Measurements from ENCODE around the gene CUX1. TPM values are rescaled to one million over a fixed set of nuclear protein-coding genes. Genes with fewer than 3 reads are reported as not detected.

Gene CUX1
- total RNA-seq, 1 donor, result 41.1 TPM

DNA sequence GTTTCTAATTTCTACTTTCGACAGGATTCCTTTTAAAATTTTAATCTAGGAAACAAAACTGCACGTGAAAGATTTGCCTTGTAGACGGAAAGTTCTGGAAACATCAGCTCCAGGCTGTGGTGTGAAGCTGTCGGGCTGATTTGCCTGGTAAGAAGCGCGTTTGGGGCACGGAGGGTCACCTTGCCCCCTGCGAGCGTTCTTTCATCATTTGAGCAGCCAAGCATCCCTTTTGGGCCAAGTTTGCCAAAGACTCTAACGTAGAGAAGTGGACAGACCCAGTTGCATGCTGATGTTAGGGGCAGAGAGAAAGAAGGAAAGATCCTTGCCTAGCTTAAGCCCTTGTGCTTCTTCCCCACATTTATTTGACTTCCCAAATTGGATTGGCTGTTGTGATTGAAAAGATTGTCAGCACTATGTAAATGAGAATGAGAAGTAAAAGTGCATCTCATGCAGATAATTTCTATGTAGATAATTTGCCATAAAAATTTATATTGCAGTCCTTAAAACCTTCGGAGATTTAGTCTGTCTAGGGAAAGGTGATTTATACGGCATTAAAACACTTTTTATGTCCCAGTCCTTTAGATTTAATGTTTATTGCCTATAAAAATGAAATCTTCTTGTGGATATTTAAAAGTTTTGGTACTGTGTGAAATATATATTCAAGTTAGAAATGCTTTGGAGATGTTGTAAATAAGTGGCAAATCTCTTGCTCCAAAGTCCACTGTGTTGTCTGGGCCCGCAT is 76.1 kb downstream of the CUX1 start:
- H3K4me1 ChIP-seq (ENCODE audit: insufficient read depth, low read length), result peaks cover 24% of the 10 kb centered on the region
- H3K9me3 ChIP-seq (ENCODE audit: low read depth, low read length), result no peaks in the 10 kb centered on the region
- no peak overlapping the region for H3K4me3 ChIP-seq (ENCODE audit: low read length)
- H3K27me3 ChIP-seq (ENCODE audit: insufficient read depth, low read length), result no peaks in the 10 kb centered on the region

DNA sequence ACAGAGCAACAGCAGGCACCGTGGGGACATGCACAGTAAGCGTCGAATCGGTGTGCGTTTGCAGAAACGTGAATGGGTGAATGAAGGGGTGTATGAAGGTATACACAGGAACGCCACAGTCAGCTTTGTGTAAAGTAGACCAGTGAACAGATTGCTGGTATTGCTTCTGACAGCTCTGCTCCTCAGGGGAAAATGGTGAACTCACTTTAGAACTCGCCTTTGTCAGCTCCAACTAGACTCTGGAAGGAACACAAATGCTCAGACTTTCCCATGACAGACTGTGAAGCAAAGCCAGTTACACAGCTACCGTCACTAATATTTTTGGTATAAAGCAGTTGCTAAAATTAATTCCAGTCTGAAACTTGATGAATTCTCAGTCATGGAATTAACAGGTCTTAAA is 78.9 kb downstream of the CUX1 start:
- H3K4me3 ChIP-seq (ENCODE audit: low read length), result no peak overlapping the region

DNA sequence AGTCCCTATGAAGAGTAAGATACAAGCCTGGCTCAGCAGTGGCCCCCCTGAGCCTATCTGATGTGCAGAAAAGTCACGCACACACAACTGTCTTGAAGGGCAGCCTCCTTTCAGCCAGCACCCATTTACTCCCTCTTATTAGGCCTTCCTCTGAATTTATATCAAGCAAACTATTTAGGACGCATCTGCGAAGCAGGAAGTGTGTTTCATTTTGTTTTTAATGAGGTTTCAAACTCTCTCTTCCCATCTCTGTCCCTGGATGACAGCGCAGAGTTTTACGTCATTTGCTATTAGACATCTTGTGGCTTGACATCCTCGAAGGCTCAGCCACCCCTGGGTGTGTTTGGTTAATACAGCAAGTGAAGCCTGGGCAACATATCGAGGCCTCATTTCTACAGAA is 79.5 kb downstream of the CUX1 start:
- Histone ChIP-seq H3K9me3 (ENCODE audit: low read depth, low read length) (no peaks in the 10 kb centered on the region), H3K4me3 (ENCODE audit: low read length) (no peak overlapping the region), H3K27me3 (ENCODE audit: insufficient read depth, low read length) (no peaks in the 10 kb centered on the region), H3K4me1 (ENCODE audit: insufficient read depth, low read length) (peaks cover 14% of the 10 kb centered on the region)

More for the DNA sequence above, 78.9 kb downstream of the CUX1 start:
- H3K9me3 ChIP-seq (ENCODE audit: low read depth, low read length), result no peaks in the 10 kb centered on the region
- H3K4me1 ChIP-seq (ENCODE audit: insufficient read depth, low read length), result peaks cover 20% of the 10 kb centered on the region
- H3K27me3 ChIP-seq (ENCODE audit: insufficient read depth, low read length), result no peaks in the 10 kb centered on the region

DNA sequence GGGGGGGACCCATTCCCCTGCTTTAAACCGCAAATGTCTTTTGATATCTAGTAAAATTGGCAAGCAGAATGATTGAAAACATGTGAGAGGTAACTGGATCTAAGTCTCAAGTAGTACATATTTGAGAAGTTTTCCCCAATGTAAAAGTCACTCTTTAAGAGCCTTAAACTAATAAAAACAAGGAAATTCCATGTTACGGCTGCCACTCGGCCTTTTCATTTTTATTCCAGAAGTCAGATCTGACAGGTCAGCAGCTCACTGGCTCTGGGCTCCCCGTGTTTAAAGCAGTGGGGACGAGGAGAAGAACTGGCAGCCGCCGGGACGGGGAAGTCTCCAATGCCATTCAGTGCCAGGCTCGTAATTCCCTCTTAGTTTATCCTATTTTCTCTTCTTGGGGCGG is 80.7 kb downstream of the CUX1 start:
- Histone ChIP-seq H3K27me3 (ENCODE audit: insufficient read depth, low read length) (no peaks in the 10 kb centered on the region), H3K9me3 (ENCODE audit: low read depth, low read length) (no peaks in the 10 kb centered on the region), H3K4me1 (ENCODE audit: insufficient read depth, low read length) (peaks cover 4% of the 10 kb centered on the region), H3K4me3 (ENCODE audit: low read length) (no peak overlapping the region)

DNA sequence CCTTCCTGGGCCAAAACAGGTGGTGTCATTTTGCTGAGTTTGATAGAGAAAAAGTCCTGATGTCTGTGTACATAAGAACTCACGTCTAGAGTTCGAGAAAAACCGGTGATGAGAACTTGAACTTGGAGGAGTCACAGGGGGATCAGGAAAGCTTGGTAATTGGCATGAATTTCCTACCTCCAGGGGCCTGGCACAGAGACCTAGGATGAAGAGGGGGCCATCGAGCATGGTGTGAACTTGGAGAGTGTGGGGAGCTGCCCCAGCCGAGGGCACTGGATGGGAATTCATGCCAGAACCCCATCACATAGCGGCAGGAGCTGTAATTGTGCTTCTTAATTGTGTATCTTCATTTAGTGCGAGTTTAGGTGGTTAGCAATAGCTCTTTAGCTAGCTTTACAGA is 82.2 kb downstream of the CUX1 start:
- peaks cover 3% of the 10 kb centered on the region for H3K4me1 ChIP-seq (ENCODE audit: insufficient read depth, low read length)
- H3K27me3 ChIP-seq (ENCODE audit: insufficient read depth, low read length), result no peaks in the 10 kb centered on the region
- no peak overlapping the region for H3K4me3 ChIP-seq (ENCODE audit: low read length)
- H3K9me3 ChIP-seq (ENCODE audit: low read depth, low read length), result no peaks in the 10 kb centered on the region

DNA sequence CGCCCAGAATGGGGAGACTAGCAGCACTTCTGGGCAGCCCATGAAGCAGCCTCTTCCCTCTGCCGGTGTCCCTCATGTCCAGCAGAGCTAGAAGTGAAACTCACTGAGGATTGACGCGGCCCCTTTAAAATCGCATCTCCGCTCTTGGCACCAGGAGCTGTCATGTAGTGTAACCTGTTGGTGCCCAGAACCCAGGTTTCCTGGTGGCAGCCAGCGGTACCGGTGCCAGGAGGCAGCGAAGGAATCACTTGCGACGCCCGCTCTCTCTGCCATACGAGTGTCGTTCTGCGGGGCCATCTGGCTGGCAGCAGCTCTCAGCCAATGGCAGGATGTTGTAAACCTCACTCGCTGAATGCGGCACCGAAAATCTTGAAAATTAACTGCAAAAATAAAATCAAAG is 82.7 kb downstream of the CUX1 start:
- Histone ChIP-seq H3K4me1 (ENCODE audit: insufficient read depth, low read length) (peaks cover 7% of the 10 kb centered on the region), H3K27me3 (ENCODE audit: insufficient read depth, low read length) (no peaks in the 10 kb centered on the region), H3K4me3 (ENCODE audit: low read length) (no peak overlapping the region), H3K9me3 (ENCODE audit: low read depth, low read length) (no peaks in the 10 kb centered on the region)

DNA sequence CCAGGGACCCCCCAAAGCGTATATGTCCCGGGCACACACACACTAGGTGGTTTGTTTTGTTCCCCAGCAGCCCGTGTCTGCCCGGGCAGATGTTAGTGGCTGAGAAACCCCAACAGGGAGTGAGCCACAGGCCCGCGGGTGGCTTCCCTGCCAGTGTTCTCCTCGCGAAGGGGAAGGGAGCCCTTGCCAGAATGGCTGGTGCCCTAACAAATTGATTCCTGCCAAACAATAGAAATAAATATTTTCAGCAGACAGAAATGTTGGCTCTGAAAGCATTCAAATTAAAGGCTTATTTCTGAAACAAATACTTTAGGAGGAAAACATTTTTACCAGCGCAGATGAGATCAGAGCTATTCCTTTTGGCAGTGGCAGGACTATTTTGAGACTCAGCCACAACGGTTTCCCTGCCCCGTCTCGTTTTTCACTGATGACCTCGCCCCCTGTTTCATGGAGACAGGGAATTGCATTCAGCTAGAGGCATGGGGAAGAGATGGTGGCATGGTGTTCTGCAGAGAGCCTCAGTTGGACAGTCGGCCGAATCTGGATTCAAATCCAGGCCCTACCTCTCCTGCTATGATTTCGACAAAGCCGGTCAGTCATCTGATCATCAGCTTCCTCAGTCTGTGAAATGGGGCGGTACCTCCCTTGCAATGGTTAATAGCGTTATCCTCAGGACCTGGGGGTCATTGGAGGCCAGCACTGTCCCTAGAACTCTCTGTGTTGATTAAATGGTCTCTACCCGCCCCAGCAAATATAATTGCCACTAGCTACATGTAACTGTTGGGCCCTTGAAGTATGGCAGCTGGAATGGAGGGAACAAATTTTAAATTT is 84.5 kb downstream of the CUX1 start:
- Histone ChIP-seq H3K27me3 (ENCODE audit: insufficient read depth, low read length) (no peaks in the 10 kb centered on the region), H3K9me3 (ENCODE audit: low read depth, low read length) (no peaks in the 10 kb centered on the region), H3K4me3 (ENCODE audit: low read length) (no peak overlapping the region), H3K4me1 (ENCODE audit: insufficient read depth, low read length) (peaks cover 11% of the 10 kb centered on the region)

DNA sequence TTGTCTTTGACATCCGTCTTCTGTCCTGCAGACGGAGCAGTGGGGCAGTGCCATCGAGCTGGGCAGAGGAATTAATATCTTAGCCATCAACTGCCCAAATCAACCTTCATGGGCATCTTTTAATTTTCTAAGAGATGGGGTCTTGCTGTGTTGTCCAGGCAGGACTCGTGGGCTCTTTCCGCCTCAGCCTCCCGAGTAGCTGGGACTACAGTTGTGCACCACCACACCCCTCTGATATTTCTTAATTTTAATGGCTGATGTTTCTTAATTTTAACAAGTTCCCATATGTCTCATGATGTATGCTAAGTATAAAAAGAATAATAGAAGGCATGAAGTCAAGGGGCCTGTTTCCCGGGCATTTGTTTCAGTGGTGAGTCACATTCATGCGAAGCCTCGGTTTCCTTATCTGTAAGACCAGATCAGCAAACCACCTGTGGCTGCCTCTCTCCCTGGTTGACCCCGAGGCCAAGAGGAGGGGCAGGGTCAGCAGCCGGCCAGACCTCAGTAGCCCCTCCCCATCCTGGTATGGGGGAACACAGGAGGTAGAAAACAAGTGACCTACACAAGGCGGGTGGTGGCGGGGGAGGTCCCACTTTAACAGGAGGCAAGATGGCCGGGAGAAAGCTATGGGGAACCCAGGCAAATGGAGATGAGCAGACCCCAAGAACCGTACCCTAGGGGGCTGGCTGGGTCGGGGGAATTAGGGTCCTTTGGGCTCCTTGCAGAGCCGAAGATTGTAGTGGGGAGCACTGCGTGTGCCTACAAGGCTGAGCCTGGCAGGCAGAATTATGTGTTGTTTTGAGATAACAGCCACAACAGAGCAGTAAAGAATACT is 85.5 kb downstream of the CUX1 start:
- H3K27me3 ChIP-seq (ENCODE audit: insufficient read depth, low read length), result no peaks in the 10 kb centered on the region
- H3K4me3 ChIP-seq (ENCODE audit: low read length), result no peak overlapping the region
- no peaks in the 10 kb centered on the region for H3K9me3 ChIP-seq (ENCODE audit: low read depth, low read length)
- H3K4me1 ChIP-seq (ENCODE audit: insufficient read depth, low read length), result peaks cover 11% of the 10 kb centered on the region

DNA sequence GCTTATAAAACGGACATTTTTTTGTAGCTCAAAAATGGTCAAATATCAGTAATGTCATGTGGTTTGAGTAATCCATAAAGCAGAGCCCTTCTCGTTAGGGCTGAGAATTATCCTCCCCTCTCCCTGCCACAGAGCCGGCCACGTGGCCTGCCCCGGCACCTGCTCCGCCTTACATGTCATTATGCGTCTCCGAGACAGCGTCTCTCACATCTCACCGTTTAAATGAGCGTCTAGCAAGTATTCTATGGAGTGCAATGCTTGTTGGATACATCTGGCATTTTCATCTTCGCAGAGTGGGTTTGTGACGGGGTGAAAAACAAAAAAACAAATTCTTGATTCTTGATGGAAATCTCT is 86.1 kb downstream of the CUX1 start:
- Histone ChIP-seq H3K27me3 (ENCODE audit: insufficient read depth, low read length) (no peaks in the 10 kb centered on the region), H3K9me3 (ENCODE audit: low read depth, low read length) (no peaks in the 10 kb centered on the region), H3K4me1 (ENCODE audit: insufficient read depth, low read length) (peaks cover 11% of the 10 kb centered on the region), H3K4me3 (ENCODE audit: low read length) (no peak overlapping the region)

DNA sequence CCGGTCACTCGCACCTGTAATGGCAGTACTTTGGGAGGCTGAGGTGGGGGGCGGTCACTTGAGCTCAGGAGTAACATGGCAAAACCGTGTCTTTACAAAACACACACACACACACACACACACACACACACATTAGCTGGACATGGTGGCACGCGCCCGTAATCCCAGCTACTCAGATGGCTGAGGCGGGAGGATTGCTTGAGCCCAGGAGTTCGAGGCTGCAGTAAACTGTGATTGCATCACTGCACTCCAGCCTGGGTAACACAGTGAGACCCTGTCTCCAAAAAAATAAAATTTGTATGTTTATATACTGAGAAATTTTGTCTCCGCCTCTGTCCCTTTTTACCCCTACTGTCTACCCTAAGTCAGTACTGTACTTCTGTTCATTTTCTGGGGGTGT is 86.6 kb downstream of the CUX1 start:
- Histone ChIP-seq H3K27me3 (ENCODE audit: insufficient read depth, low read length) (no peaks in the 10 kb centered on the region), H3K4me1 (ENCODE audit: insufficient read depth, low read length) (peaks cover 11% of the 10 kb centered on the region), H3K9me3 (ENCODE audit: low read depth, low read length) (no peaks in the 10 kb centered on the region), H3K4me3 (ENCODE audit: low read length) (no peak overlapping the region)

DNA sequence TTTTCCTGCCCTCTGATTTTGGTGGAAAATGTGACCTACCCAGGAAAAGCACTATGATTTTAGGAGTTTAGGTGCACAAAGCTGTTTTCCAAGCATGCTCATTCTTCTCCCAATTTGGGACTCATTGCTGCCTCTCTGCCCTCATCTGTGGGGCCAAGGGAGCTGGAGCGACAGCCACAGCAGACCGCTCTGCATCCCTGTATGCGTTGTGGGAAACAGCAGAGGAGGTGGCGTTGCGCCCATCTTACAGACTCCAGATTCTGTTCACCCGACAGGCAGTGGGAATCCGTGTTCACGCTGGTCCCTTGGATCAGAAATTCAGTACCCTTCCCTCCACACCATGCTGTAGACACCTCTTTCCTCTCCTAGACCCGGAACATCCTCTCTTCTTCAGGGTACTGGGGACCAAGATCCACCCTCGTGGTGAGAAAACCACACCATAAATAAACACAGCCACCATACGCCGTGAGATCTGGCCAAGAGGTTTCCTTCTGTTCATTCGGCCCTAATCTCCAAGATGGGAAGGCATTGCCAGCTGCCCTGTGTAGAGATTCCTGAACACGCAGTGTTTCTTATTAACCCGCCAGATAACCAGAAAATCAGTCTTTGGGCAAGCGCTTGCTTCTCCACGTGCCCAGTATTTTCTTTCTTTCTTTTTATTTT is 87.9 kb downstream of the CUX1 start:
- Histone ChIP-seq H3K4me1 (ENCODE audit: insufficient read depth, low read length) (peaks cover 11% of the 10 kb centered on the region), H3K9me3 (ENCODE audit: low read depth, low read length) (no peaks in the 10 kb centered on the region), H3K4me3 (ENCODE audit: low read length) (no peak overlapping the region), H3K27me3 (ENCODE audit: insufficient read depth, low read length) (no peaks in the 10 kb centered on the region)

DNA sequence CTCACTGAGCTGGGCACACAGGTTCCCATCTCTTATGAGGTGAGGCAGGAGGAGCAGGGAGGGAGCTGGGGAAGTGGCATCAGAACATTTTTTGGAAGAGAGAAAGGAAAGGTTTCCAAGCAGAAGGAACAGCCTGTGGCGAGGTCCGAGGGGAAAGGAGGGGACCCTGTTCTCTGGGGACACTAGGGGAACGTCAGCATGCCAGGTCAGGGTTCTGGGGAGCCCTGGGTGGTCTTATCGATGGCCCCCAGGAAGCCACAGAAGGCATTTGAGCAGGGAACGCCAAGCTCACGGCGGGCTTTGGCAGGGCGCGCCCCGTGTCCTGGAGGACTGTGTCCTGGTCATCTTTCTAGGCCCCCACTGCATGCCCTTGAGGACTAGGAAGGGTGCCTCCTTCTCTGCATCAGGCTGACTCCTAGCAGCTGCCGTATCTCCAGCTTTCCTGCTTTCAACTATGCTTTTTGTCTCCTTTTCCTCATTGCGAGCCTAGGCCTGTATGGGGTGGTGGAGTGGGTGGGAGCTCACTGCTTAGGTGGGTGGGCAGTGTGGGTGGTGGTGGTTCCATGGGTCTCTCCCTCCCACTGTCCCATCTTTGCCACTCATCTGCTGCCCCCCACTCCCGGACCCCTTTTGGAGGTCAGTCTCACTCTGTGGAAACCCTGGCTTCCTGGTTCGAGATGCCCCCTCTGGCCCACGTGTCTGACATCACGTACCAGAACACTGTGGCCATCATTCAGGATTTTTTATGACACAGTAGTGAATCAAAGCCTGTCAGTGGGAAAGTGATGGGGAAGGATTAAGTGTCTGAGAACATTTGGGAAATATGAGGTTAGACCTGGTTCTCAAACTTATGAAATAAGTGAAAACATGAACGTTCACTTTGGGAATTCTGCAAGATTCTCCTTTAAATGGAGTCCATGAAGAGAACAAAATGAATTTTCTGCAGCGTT is 89.1 kb downstream of the CUX1 start:
- Histone ChIP-seq H3K9me3 (ENCODE audit: low read depth, low read length) (no peaks in the 10 kb centered on the region), H3K27me3 (ENCODE audit: insufficient read depth, low read length) (no peaks in the 10 kb centered on the region), H3K4me1 (ENCODE audit: insufficient read depth, low read length) (peaks cover 16% of the 10 kb centered on the region), H3K4me3 (ENCODE audit: low read length) (no peak overlapping the region)

DNA sequence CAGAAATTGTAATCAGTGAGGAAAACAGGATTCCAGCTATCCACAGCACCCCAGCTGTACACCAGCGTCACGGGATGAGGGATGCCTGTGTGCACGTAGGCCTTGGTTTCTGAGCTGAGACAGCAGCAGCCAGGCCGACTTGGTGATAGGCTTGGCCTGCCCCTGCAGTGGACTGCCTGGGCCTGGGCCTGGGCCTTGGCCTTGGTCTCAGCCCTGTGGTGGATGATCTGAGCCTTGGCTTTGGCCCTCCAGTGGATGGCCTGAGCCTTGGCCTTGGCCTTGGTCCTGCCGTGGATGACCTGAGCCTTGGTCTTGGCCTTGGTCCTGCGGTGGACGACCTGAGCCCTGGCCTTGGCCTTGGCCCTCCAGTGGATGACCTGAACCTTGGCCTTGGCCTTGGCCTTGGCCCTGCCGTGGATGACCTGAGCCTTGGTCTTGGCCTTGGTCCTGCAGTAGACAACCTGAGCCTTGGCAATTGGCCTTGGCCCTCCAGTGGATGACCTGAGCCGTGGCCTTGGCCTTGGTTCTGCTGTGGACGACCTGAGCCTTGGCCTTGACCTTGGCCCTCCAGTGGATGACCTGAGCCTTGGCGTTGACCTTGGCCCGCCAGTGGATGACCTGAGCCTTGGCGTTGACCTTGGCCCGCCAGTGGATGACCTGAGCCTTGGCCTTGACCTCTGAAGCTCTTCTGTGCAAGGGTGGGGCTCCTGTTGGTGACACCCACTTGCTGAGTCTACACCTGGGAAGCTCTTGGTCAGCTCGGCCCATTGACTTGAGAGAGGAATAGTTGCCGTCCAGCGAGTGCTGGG is 93.8 kb downstream of the CUX1 start:
- Histone ChIP-seq H3K27me3 (ENCODE audit: insufficient read depth, low read length) (no peaks in the 10 kb centered on the region), H3K4me1 (ENCODE audit: insufficient read depth, low read length) (peaks cover 26% of the 10 kb centered on the region), H3K4me3 (ENCODE audit: low read length) (no peak overlapping the region), H3K9me3 (ENCODE audit: low read depth, low read length) (no peaks in the 10 kb centered on the region)

Measured in mononuclear cell (primary cell).